NCI-H2107 treated with DMSO at 0.1 percent for 48 hours (cell line): ENCODE measurements around the gene MED27.
"Not testable (repeated sequence)": the region's sequence is repeated elsewhere in the genome, so short reads cannot be mapped to it uniquely, and the experiment has no call there.

ENCODE experiments used
- DNase-seq: peaks from one replicate; lab custom pipeline; 2025; ENCODE audit not compliant: unreplicated experiment; lab: John Stamatoyannopoulos, UW

The MED27 gene

GRCh38 chr9:132020820-132021510, 58.7 kb downstream of the MED27 start:
- no peak for DNase-seq

- DNase-seq = no peak
Measured at GRCh38 chr9:132020272-132020671, 59.4 kb downstream of the MED27 start.

GRCh38 chr9:132019702-132020101, 60.0 kb downstream of the MED27 start:
- no peak for DNase-seq

- DNase-seq = no peak
Measured at GRCh38 chr9:132018957-132019405, 60.7 kb downstream of the MED27 start.

- no peak for DNase-seq
Measured at GRCh38 chr9:132016456-132016855, 63.2 kb downstream of the MED27 start.

- DNase-seq = no peak
Measured at GRCh38 chr9:132015866-132016265, 63.8 kb downstream of the MED27 start.

- no peak for DNase-seq
Measured at GRCh38 chr9:132014218-132014805, 65.4 kb downstream of the MED27 start.

GRCh38 chr9:132012704-132013357, 66.8 kb downstream of the MED27 start:
- DNase-seq = no peak

GRCh38 chr9:132011896-132012295, 67.8 kb downstream of the MED27 start:
- DNase-seq = no peak

- no peak for DNase-seq
Measured at GRCh38 chr9:132011309-132011708, 68.4 kb downstream of the MED27 start.

GRCh38 chr9:132010201-132010600, 69.5 kb downstream of the MED27 start:
- DNase-seq = not testable (repeated sequence)

- DNase-seq = no peak
Measured at GRCh38 chr9:132008855-132009812, 70.5 kb downstream of the MED27 start.

GRCh38 chr9:132008184-132008803, 71.4 kb downstream of the MED27 start:
- no peak for DNase-seq

- no peak for DNase-seq
Measured at GRCh38 chr9:132007371-132008025, 72.2 kb downstream of the MED27 start.

- DNase-seq = peak; percentile 60
Measured at GRCh38 chr9:132006677-132007370, 72.8 kb downstream of the MED27 start.

GRCh38 chr9:132005899-132006298, 73.8 kb downstream of the MED27 start:
- no peak for DNase-seq

GRCh38 chr9:132004323-132004722, 75.3 kb downstream of the MED27 start:
- DNase-seq = no peak

- no peak for DNase-seq
Measured at GRCh38 chr9:132003896-132004295, 75.8 kb downstream of the MED27 start.

- no peak for DNase-seq
Measured at GRCh38 chr9:132003319-132003704, 76.4 kb downstream of the MED27 start.
